Measurements from ENCODE around the gene ZNF543. TPM values are rescaled to one million over a fixed set of nuclear protein-coding genes. Genes with fewer than 3 reads are reported as not detected.

Gene ZNF543
- total RNA-seq, 1 experiment from 2014 or later, result 8.4 TPM

DNA sequence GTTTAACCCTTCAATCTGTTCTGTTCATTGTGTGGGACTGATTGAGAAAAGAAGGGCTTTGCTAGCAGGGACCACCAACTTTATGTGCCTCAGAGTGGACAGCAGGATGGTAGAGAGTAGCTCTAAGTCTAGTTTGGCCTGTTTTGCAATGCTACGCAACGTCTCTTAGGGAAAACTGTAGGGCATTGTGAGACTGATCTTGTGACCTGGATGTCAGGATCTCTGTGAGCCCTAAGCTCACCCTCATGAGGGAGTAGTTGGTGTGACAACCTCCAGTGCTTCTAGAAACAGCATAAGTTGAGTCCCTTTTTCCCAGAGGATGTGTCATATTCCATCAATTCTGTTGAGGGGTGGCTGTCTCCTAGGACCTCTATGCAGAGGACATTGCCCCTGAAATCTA lies 9.5 kb upstream of the ZNF543 start:
- no peak overlapping the region for H3K27ac ChIP-seq (ENCODE audit: insufficient read length, low read depth, low read length)
- H3K4me1 ChIP-seq (ENCODE audit: insufficient read depth, low read length), result no peaks in the 10 kb centered on the region
- WGBS (ENCODE audit: extremely low coverage, insufficient read length, low lambda C conversion rate), result no CpG with 5 or more reads among the region's 2 CpGs
- H3K4me2 ChIP-seq (ENCODE audit: insufficient read depth, insufficient read length, low read length), result no peak overlapping the region
- H4K5ac ChIP-seq (ENCODE audit: insufficient read length, low read depth, low read length), result no peak overlapping the region
- no peak overlapping the region for H2BK120ac ChIP-seq (ENCODE audit: low read depth, low read length, poor library complexity, severe bottlenecking)
- no peak overlapping the region for H4K8ac ChIP-seq (replicated peaks; ENCODE audit: insufficient read length, low read depth, low read length)
- no peaks in the 10 kb centered on the region for H3K79me2 ChIP-seq (ENCODE audit: insufficient read depth, low read length)
- no peaks in the 10 kb centered on the region for H3K23me2 ChIP-seq (ENCODE audit: insufficient read length, low read depth, low read length, poor library complexity, severe bottlenecking)
- no peak overlapping the region for H3K56ac ChIP-seq (ENCODE audit: insufficient read length, low read depth, low read length)
- no peak overlapping the region for H3K23ac ChIP-seq (ENCODE audit: insufficient read length, low read depth, low read length)
- DNase-seq, result no peak
- H2BK15ac ChIP-seq (ENCODE audit: low read depth, low read length), result no peak overlapping the region
- Mint-ChIP-seq H3K4me3 (no peak overlapping the region), H3K27me3 (ENCODE audit: low read depth) (peaks cover 35% of the 10 kb centered on the region), H3K27ac (no peak overlapping the region), H3K4me1 (peaks cover 0 to 2% of the 10 kb centered on the region in 2 experiments; a peak in 1 of 4 replicates), H3K9me3 (no peaks in the 10 kb centered on the region; a peak in 1 of 5 replicates), H3K36me3 (ENCODE audit: insufficient read depth in 1 of 3, low read depth in 3 of 3) (no peaks in the 10 kb centered on the region)
- no peak overlapping the region for H2BK20ac ChIP-seq (ENCODE audit: low read depth, low read length, poor library complexity, severe bottlenecking)
- H3K27me3 ChIP-seq (ENCODE audit: insufficient read depth, low read length), result no peaks in the 10 kb centered on the region
- H4K20me1 ChIP-seq (ENCODE audit: control insufficient read depth, insufficient read depth, insufficient read length), result no peaks in the 10 kb centered on the region
- no peak overlapping the region for H3K14ac ChIP-seq (ENCODE audit: insufficient read depth, low read length)
- H3K9ac ChIP-seq (ENCODE audit: extremely low read depth, insufficient read length, low read length), result no peak overlapping the region
- H2AK5ac ChIP-seq (ENCODE audit: insufficient read length, low read length), result no peak overlapping the region
- H3T11ph ChIP-seq (ENCODE audit: low read length), result no peak overlapping the region
- TF ChIP-seq, protein P1, sequence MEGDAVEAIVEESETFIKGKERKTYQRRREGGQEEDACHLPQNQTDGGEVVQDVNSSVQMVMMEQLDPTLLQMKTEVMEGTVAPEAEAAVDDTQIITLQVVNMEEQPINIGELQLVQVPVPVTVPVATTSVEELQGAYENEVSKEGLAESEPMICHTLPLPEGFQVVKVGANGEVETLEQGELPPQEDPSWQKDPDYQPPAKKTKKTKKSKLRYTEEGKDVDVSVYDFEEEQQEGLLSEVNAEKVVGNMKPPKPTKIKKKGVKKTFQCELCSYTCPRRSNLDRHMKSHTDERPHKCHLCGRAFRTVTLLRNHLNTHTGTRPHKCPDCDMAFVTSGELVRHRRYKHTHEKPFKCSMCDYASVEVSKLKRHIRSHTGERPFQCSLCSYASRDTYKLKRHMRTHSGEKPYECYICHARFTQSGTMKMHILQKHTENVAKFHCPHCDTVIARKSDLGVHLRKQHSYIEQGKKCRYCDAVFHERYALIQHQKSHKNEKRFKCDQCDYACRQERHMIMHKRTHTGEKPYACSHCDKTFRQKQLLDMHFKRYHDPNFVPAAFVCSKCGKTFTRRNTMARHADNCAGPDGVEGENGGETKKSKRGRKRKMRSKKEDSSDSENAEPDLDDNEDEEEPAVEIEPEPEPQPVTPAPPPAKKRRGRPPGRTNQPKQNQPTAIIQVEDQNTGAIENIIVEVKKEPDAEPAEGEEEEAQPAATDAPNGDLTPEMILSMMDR (conservative IDR thresholded peaks at IDR 0.05), result no peak
- H3K18ac ChIP-seq (ENCODE audit: insufficient read length, low read depth, low read length), result no peak overlapping the region
- H2BK5ac ChIP-seq (ENCODE audit: insufficient read length, low read length), result no peak overlapping the region
- no peak overlapping the region for H2BK12ac ChIP-seq (ENCODE audit: insufficient read length, low read depth, low read length)
- H3K79me1 ChIP-seq (ENCODE audit: insufficient read depth, low read depth, low read length, poor library complexity, severe bottlenecking), result no peaks in the 10 kb centered on the region
- H3K4ac ChIP-seq (ENCODE audit: low read depth, low read length), result no peak overlapping the region
- no peaks in the 10 kb centered on the region for H3K9me3 ChIP-seq (ENCODE audit: control insufficient read depth, low read depth, low read length)
- no peak overlapping the region for H2AFZ ChIP-seq (ENCODE audit: low read length)
- H4K91ac ChIP-seq (ENCODE audit: insufficient read length, low read depth, low read length), result no peak overlapping the region

Data from H9 (cell line).